Mesendoderm (in vitro differentiated cells): ENCODE measurements around the gene MANEA.

Experiments
- DNase-seq: peaks from one replicate; pipeline ENCODE4 v3.0.0; 2013
- H2AK5ac ChIP-seq: 2 replicates; pipeline ENCODE4 v1.6.1; 2013; ENCODE audit warnings: low read length, inconsistent platforms
- H2BK120ac ChIP-seq: 2 replicates; pipeline ENCODE4 v1.6.1; 2013; ENCODE audit warnings: low read depth, mild to moderate bottlenecking, low read length, moderate library complexity, mixed read lengths
- H2BK15ac ChIP-seq: replicated peaks from 2 replicates; pipeline ENCODE4 v1.6.1; 2013; ENCODE audit warnings: low read depth, mild to moderate bottlenecking, moderate library complexity
- H2BK5ac ChIP-seq: 2 replicates; pipeline ENCODE4 v1.6.1; 2013; ENCODE audit warnings: low read length, inconsistent platforms
- H3K18ac ChIP-seq: 2 replicates; pipeline ENCODE4 v1.6.1; 2013; ENCODE audit warnings: mild to moderate bottlenecking, low read length, mixed read lengths
- H3K23ac ChIP-seq: one replicate; pipeline ENCODE4 v1.6.1; 2013; ENCODE audit warnings: low read length
- H3K27ac ChIP-seq: 2 replicates; pipeline ENCODE4 v1.5.1; 2013; ENCODE audit warnings: low read depth, mild to moderate bottlenecking, inconsistent platforms, low read length, moderate library complexity
- H3K27me3 ChIP-seq: 2 replicates; pipeline ENCODE4 v1.6.1; 2013; ENCODE audit warnings: low read length, control low read depth, mild to moderate bottlenecking, inconsistent platforms; ENCODE audit not compliant: insufficient read depth, poor library complexity
- H3K36me3 ChIP-seq: 2 replicates; pipeline ENCODE4 v1.6.1; 2013; ENCODE audit warnings: low read length, inconsistent platforms; ENCODE audit not compliant: control insufficient read depth, insufficient read depth
- H3K4ac ChIP-seq: one replicate; pipeline ENCODE4 v1.6.1; 2013; ENCODE audit warnings: low read depth, mild to moderate bottlenecking, low read length, moderate library complexity
- H3K4me1 ChIP-seq: 2 replicates; pipeline ENCODE4 v1.6.1; 2013; ENCODE audit warnings: low read depth, low read length, inconsistent platforms; ENCODE audit not compliant: control insufficient read depth
- H3K4me2 ChIP-seq: 2 replicates; pipeline ENCODE4 v1.6.1; 2013; ENCODE audit warnings: low read length
- H3K4me3 ChIP-seq: 2 replicates; pipeline ENCODE4 v1.5.1; 2013; ENCODE audit warnings: mild to moderate bottlenecking, low read length
- H3K56ac ChIP-seq: one replicate; pipeline ENCODE4 v1.6.1; 2013; ENCODE audit warnings: low read length
- H3K79me1 ChIP-seq: 2 replicates; pipeline ENCODE4 v1.6.1; 2013; ENCODE audit warnings: low read length, inconsistent platforms
- H3K79me2 ChIP-seq: 2 replicates; pipeline ENCODE4 v1.6.1; 2013; ENCODE audit warnings: mild to moderate bottlenecking, low read length; ENCODE audit not compliant: control insufficient read depth, insufficient read depth
- H3K9ac ChIP-seq: 2 replicates; pipeline ENCODE4 v1.6.1; 2013; ENCODE audit warnings: low read length, inconsistent platforms
- H4K5ac ChIP-seq: one replicate; pipeline ENCODE4 v1.6.1; 2013; ENCODE audit warnings: low read length
- H4K8ac ChIP-seq: one replicate; pipeline ENCODE4 v1.6.1; 2013; ENCODE audit warnings: low read depth, mild to moderate bottlenecking, control low read depth, low read length, moderate library complexity
- WGBS: extraction: QIAGEN DNeasy Blood & Tissue Kit; methylation state at CpG from one replicate; pipeline ENCODE4 v1.1.7; 2013; ENCODE audit warnings: low lambda C conversion rate, missing lambda C conversion rate; ENCODE audit not compliant: insufficient coverage; ENCODE audit errors: extremely low coverage; 5-methylcytosine and 5-hydroxymethylcytosine counted together

Gene MANEA

GRCh38 chr6:95589826-95590570 lies 12.7 kb downstream of the MANEA start:
- Histone ChIP-seq H3K4me2 (no peak overlapping the region), H3K36me3 (no peaks in the 10 kb centered on the region), H3K4me3 (no peak overlapping the region), H3K27ac (no peak overlapping the region), H3K4me1 (no peaks in the 10 kb centered on the region), H3K23ac (no peak overlapping the region), H3K79me1 (no peaks in the 10 kb centered on the region), H2BK15ac (no peak overlapping the region), H3K4ac (no peak overlapping the region), H3K79me2 (no peaks in the 10 kb centered on the region), H3K9ac (no peak overlapping the region), H3K27me3 (no peaks in the 10 kb centered on the region), H4K5ac (no peak overlapping the region), H2AK5ac (no peak overlapping the region), H2BK5ac (no peak overlapping the region), H4K8ac (no peak overlapping the region), H2BK120ac (no peak overlapping the region), H3K56ac (no peak overlapping the region), H3K18ac (no peak overlapping the region)
- no peak for DNase-seq
- WGBS = no CpG with 5 or more reads among the region's 4 CpGs

- no peak overlapping the region for H3K23ac ChIP-seq
- H3K36me3 ChIP-seq = no peaks in the 10 kb centered on the region
- no peak overlapping the region for H4K5ac ChIP-seq
- H3K27ac ChIP-seq = no peak overlapping the region
- H3K4ac ChIP-seq = no peak overlapping the region
- H2BK15ac ChIP-seq = no peak overlapping the region
- DNase-seq = no peak
- H3K4me3 ChIP-seq = no peak overlapping the region
- WGBS = no CpG with 5 or more reads among the region's 2 CpGs
- H3K4me2 ChIP-seq = no peak overlapping the region
- H3K9ac ChIP-seq = no peak overlapping the region
- no peaks in the 10 kb centered on the region for H3K27me3 ChIP-seq
- H3K79me2 ChIP-seq = no peaks in the 10 kb centered on the region
- no peaks in the 10 kb centered on the region for H3K4me1 ChIP-seq
- no peak overlapping the region for H4K8ac ChIP-seq
- H3K79me1 ChIP-seq = no peaks in the 10 kb centered on the region
- no peak overlapping the region for H3K18ac ChIP-seq
- H3K56ac ChIP-seq = no peak overlapping the region
- no peak overlapping the region for H2BK5ac ChIP-seq
- H2BK120ac ChIP-seq = no peak overlapping the region
- H2AK5ac ChIP-seq = no peak overlapping the region
These were observed 15.7 kb downstream of the MANEA start for GRCh38 chr6:95593025-95593424.

- no peaks in the 10 kb centered on the region for H3K79me1 ChIP-seq
- H3K27me3 ChIP-seq = no peaks in the 10 kb centered on the region
- H2BK15ac ChIP-seq = no peak overlapping the region
- no peaks in the 10 kb centered on the region for H3K36me3 ChIP-seq
- no peak for DNase-seq
- no peak overlapping the region for H4K5ac ChIP-seq
- H3K4me2 ChIP-seq = no peak overlapping the region
- no CpG with 5 or more reads among the region's 3 CpGs for WGBS
- no peaks in the 10 kb centered on the region for H3K79me2 ChIP-seq
- no peak overlapping the region for H3K4ac ChIP-seq
- no peak overlapping the region for H3K27ac ChIP-seq
- H3K9ac ChIP-seq = no peak overlapping the region
- no peak overlapping the region for H2AK5ac ChIP-seq
- no peak overlapping the region for H2BK120ac ChIP-seq
- H3K4me1 ChIP-seq = no peaks in the 10 kb centered on the region
- no peak overlapping the region for H3K4me3 ChIP-seq
- H3K56ac ChIP-seq = no peak overlapping the region
- H3K18ac ChIP-seq = no peak overlapping the region
- H3K23ac ChIP-seq = no peak overlapping the region
- no peak overlapping the region for H4K8ac ChIP-seq
- no peak overlapping the region for H2BK5ac ChIP-seq
These were observed 18.7 kb downstream of the MANEA start for GRCh38 chr6:95596021-95596420.

- H3K4me2 ChIP-seq = no peak overlapping the region
- no peak overlapping the region for H2BK120ac ChIP-seq
- no peak overlapping the region for H4K5ac ChIP-seq
- no peaks in the 10 kb centered on the region for H3K79me1 ChIP-seq
- H3K4me1 ChIP-seq = no peaks in the 10 kb centered on the region
- DNase-seq = no peak
- no peak overlapping the region for H2BK15ac ChIP-seq
- H2AK5ac ChIP-seq = no peak overlapping the region
- H3K18ac ChIP-seq = no peak overlapping the region
- no peak overlapping the region for H2BK5ac ChIP-seq
- H3K27me3 ChIP-seq = no peaks in the 10 kb centered on the region
- H4K8ac ChIP-seq = no peak overlapping the region
- H3K36me3 ChIP-seq = no peaks in the 10 kb centered on the region
- no peak overlapping the region for H3K4me3 ChIP-seq
- no peak overlapping the region for H3K56ac ChIP-seq
- no peaks in the 10 kb centered on the region for H3K79me2 ChIP-seq
- H3K9ac ChIP-seq = no peak overlapping the region
- H3K4ac ChIP-seq = no peak overlapping the region
- no peak overlapping the region for H3K27ac ChIP-seq
- no peak overlapping the region for H3K23ac ChIP-seq
These were observed 22.4 kb downstream of the MANEA start for GRCh38 chr6:95599706-95600105.

- H3K36me3 ChIP-seq = no peaks in the 10 kb centered on the region
- no peak overlapping the region for H3K4me3 ChIP-seq
- H3K79me1 ChIP-seq = no peaks in the 10 kb centered on the region
These were observed 23.8 kb downstream of the MANEA start for GRCh38 chr6:95601133-95601532.

GRCh38 chr6:95614094-95614493 lies 36.8 kb downstream of the MANEA start:
- WGBS = no CpG with 5 or more reads among the region's 3 CpGs
- Histone ChIP-seq H2BK15ac (no peak overlapping the region), H3K9ac (no peak overlapping the region), H3K4me3 (no peak overlapping the region), H3K18ac (no peak overlapping the region), H2AK5ac (no peak overlapping the region), H3K4me2 (no peak overlapping the region), H3K79me2 (no peaks in the 10 kb centered on the region), H3K4ac (no peak overlapping the region), H4K8ac (no peak overlapping the region), H3K56ac (no peak overlapping the region), H3K27ac (no peak overlapping the region), H3K79me1 (no peaks in the 10 kb centered on the region), H2BK120ac (no peak overlapping the region), H3K36me3 (no peaks in the 10 kb centered on the region), H3K4me1 (no peaks in the 10 kb centered on the region), H3K23ac (no peak overlapping the region), H2BK5ac (no peak overlapping the region), H4K5ac (no peak overlapping the region), H3K27me3 (no peaks in the 10 kb centered on the region)
- no peak for DNase-seq

More at GRCh38 chr6:95601133-95601532, 23.8 kb downstream of the MANEA start:
- Histone ChIP-seq H2BK15ac (no peak overlapping the region), H3K27me3 (no peaks in the 10 kb centered on the region), H3K4me1 (no peaks in the 10 kb centered on the region), H3K79me2 (no peaks in the 10 kb centered on the region), H4K8ac (no peak overlapping the region), H3K18ac (no peak overlapping the region), H2BK120ac (no peak overlapping the region), H3K9ac (no peak overlapping the region), H4K5ac (no peak overlapping the region), H2BK5ac (no peak overlapping the region), H3K4ac (no peak overlapping the region), H2AK5ac (no peak overlapping the region), H3K23ac (no peak overlapping the region), H3K56ac (no peak overlapping the region), H3K27ac (no peak overlapping the region), H3K4me2 (no peak overlapping the region)
- peak; percentile 22 for DNase-seq
- no CpG with 5 or more reads among the region's 3 CpGs for WGBS
